NCI-H2081 treated with DMSO at 0.1 percent for 48 hours (cell line): ENCODE results near the gene ATMIN.

ENCODE experiments used
- DNase-seq: peaks from one replicate; lab custom pipeline; 2025; lab: John Stamatoyannopoulos, UW

Gene ATMIN

DNA sequence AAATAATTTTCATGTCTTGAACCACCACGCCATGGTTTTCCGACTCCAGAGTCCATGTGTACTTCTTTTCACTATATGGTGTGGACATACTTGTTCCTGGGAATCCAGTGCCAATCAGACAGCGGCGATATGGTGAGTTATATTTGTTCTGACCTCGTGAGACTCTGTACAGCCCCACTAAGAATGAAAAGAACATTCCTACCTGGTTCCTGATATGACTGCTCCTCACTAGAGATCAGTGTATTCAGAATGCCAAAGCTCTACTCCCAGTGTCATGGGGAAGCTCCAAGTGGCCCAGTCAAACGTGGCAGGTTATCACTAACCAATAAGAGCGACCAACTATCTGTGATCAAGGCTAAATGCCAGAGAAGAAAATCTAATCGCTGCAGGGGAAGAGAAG, 35.3 kb downstream of the ATMIN start:
- DNase-seq = no peak

DNA sequence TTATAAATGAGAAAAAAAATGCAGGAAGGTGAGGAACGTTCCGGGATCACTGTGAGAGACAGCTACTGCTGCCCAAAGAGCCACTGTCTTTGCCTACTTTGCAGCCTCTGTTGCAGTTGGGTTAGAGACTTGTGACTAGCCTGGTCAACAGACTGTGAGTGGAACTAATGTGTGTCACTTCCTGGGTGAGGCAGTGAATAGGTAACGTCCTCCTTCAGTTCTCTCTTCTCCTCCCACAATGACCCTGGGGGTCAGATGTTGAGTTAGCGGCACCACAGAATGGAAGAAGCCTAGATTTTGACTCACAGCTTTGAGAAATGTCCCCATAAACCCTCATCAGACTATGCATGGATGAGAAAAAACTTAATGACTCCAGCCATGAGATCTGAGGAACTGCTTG, 36.2 kb downstream of the ATMIN start:
- no peak for DNase-seq

DNA sequence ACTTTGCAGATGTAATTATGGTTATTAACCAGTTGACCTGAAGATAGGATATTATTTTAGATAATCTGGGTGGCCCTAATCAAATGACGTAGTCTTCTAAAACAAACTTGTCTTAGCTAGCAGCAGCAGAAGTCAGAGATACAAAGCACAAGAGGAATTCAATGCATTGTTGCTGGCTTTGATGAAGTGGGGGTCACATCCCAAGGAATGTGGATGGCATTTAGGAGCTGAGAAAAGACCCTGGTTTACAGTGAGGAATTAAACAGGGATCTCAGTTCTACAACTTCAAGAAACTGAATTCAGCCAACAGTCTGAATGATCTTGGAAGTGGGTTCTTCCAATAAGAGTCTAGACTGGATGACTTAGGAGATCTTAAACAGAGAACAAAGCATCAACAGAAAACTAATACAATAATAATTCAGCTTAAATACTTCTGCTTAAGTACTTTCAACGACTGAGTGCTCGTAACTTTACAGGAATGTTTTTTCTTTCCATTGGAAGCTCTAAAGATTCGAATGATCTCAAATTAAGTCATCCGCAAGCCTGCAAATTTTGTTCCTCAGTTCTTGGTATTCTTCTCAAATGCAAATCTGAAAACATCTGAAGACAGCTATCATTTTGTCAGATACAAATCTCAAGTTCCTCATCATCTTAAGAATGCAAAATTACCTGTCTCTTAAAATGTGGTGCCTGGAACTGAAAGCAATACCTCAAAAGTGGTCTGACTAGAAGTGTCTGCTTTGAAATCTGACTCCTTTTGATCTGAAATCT, 38.1 kb downstream of the ATMIN start:
- no peak for DNase-seq

DNA sequence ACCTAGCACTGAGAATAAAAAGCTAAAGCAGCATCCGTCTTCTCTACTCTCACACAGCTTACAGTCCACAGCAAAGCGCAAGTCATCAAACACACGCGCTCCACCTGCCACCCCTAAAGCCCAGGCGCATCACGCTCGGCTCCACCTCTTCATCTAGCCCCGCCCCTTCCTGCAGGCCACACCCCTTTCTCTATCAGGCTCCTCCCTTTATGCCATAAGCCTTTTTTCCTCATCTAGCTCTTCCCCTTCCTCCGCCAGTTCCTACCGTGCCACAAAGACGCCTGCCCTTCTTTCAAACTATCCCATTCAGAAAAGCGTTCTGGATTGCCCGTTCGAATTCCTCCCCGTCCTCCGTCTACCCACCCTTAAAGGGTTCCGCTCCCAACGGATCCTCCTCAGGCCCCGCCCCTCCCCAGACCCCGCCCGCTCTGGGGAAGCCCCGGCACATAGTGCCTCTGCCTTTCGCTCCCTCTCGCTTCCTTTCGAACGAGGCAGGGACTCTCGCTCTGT, 41.0 kb downstream of the ATMIN start:
- DNase-seq = peak; percentile 42

DNA sequence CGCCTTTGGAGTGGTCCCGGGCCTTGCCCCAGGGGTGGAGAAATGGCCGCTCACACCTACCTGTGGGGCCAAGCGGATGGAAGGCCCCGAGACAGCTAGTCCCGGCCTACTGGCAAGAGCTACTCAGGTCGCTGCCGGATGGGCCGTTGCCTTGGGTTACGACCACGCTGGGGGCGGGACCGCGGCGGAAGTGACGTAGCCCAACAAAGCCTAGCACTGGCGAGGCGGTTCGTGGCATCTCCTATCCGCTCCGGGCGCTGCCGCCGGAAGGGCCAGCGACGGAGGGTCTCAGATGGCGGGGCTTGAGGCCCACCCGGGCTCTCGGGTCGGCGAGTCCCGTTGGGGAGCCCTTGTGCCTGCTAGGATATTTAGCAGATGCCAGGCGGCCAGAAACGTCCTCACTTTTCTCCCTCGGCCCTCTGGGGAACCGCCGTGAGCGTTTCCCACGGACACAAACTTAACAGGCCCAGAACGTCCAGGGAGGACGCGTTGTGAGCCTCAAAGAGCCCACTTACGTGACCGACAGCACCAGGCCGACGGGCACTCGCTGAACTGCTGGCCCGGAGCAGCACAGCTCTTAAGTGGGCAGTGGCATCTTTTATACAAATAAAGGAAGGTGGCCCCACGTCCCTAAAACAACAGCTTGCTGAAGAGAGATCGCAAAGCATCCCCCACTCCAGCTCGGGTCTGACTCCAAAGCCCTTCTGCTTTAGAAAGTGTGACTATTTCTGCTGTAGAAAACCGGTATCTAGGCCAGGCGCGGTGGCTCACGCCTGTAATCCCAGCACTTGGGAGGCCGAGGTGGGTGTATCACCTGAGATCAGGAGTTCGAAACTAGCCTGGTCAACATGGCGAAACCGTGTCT, 41.7 kb downstream of the ATMIN start, which contains the start of gene C16orf46:
Gene C16orf46, minus strand, starts transcription at position 163 of the 865 bp plus-strand sequence. CDS start 13,283 bp downstream, outside the sequence.
- peak; percentile 57 for DNase-seq

DNA sequence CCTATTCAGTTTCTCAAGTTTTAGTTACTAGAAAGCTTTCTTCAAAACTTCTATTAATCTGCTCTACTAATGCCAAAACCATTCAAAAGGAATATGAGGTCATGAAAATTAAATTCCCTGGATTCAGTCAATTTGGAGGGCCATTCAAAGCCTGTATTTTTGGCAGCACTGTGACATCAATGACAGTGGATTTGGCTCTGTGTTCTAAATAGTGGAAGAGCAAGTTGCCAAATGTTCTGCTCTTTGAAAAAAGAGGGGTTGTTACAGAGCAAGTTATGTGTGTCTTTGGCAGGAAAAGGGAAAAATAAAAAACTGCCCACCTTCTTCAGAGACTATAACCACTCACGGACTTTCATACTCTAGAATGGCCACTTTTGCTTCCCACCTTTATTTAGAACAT, 44.6 kb downstream of the ATMIN start:
- DNase-seq = no peak

DNA sequence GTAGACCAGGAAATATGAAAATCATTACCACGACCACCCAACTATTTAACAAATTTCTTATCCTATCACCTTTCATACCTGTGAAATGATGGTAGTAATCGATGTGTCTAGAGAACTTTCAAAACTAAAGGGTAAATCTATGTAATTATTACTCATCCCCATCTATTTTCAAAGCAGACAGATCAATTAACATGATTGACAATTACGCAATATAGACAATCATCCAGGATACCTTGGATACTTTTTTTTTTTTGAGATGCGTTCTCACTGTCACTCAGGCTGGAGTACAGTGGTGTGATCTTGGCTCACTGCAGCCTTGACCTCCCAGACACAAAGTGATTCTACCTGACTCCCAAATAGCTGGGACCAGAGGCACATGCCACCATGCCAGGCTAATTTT, 45.4 kb downstream of the ATMIN start:
- DNase-seq = no peak

DNA sequence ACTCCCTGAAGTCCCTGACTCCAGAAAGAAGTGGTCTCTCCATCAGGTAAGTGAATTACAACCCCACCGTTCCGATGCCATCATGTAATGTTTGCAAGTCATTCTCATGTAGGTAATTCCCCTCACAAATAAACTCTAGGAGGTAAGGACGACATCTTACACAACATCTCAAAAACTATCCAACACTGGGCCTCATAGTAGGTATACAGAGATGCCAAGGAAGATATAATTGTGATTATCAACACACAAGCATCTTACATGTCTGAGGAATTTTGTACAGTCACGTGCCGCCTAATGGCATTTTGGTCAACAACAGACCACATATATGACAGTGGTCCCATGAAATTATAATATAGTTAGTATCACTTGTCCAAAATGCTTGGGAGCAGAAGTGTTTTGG, 53.2 kb downstream of the ATMIN start:
- DNase-seq = no peak

DNA sequence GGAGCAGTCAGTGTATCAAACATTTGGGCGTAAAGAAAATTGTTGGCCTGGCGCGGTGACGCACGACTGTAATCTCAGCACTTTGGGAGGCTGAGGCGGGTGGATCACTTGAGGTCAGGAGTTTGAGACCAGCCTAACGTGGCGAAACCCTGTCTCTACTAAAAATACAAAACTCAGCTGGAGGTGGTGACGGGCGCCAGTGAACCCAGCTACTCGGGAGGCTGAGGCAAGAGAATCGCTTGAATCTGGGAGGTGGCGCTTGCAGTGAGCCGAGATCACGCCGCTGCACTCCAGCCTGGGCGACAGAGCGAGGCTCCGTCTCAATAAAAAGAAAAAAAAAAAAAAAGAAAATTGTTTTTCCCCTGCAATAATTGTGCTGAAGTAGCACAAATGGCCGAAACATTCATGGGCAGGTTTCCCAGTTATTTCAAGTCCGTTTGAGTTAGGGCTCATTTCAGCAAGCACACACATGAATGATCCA, 59.2 kb downstream of the ATMIN start:
- no peak for DNase-seq

DNA sequence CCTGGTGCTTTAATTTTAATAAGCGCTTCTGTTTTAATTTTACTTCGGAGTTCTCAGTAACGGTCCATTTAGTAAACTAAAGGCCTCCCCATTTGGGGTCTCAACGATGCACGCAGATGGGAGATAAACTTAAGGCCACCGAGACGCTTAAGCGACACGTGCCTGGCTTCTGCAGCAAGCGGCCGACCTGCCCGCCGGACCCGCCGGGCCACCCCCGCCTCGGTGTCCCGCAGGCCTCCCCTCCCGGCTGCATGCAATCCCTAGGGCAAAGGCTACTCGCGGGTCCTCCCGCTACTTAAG, 60.0 kb downstream of the ATMIN start:
- no peak for DNase-seq

DNA sequence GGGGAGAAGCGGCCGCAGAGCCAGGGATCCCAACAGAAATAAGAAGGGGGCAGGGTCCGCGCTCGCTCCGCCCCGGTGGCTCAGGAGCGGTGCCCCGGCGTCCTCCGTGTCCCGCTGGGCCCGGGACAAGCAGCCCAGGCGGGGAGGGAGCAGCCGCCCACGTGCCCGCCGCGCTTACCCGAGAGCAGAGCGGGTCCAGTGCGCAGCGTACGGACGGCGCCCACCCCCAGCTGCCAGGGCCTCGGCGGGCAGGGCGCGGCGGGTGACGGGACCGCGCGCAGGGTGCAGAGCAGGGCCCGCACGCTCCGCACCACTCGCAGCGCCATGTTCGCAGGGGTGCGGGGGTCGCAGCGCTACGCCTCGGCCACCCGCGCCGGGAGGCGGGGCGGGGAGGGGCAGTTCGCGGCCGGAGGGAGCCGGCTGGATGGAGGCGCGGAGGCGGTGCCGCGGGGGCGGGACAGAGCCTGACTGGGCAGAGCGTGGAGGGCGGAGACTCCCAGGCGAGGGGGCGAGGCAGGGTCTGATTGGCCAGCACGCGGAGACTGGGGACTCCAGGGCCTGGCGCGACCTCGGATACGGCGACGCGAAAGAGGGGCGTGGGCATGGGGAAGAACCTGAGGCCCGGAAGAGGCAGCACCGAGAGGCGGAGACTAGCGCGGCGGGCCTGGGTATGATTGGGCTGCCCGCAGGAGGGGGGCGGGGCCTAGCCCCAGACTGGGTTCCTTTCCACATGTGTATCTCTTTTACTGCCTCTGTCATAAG, 60.5 kb downstream of the ATMIN start, which contains the start of gene GCSH:
Gene GCSH, minus strand, starts transcription at position 443 of the 762 bp plus-strand sequence. Its CDS starts 117 bp downstream, at position 326.
- peak; percentile 71 for DNase-seq

DNA sequence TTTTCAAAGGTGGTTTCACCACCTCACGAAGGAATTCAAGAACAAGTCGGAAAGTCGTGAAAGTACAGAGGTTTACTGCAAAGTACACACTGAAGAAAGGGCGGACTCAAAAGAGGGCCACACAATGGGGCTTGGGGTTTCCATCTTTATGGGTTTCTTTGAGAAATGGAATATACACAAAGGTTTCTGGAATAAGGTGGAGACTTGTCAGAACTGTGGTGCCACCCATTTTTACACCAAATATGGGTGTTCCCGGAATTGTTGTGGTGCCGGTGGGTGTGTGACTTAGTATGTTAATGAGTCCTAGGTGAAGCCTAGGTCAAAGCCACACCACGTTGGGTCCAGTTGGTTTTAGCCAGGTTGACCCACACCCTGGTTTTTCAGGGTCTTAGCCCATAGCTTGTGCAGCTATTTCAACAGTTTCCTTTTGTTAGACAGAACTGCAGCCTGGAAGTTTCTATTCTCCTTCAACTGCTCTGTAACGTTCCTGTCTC, 61.1 kb downstream of the ATMIN start:
- no peak for DNase-seq
